ENCODE data around the gene FARS2. TPM values are rescaled to one million over a fixed set of nuclear protein-coding genes. Genes with fewer than 3 reads are reported as not detected.

FARS2 gene
- total and polyA plus RNA-seq, 2 of the 13 experiments (the other 11 are each of a cell fraction or from before 2014, with no cell fraction given) = 15.4 to 26.0 TPM

DNA sequence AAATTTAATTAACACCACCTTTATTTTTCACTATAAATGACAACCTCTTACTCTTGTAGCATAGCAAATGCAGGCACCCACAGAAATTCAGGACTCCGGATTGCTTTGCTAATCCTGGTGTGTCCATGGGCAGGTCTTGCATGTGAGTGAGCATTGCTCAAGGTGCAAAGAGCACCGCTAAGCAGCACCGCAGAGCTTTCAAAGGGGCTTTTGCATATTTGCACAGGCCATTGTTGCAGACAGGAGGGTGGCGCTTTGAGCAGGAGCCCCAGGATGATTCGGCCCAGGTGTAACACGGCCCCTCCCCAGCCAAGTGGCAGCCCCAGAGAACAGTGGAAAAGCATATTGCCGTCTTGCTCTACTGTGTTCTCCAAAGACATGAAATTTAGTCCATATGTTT is 452.2 kb downstream of the FARS2 start (continued):
- TF ChIP-seq, protein P1, sequence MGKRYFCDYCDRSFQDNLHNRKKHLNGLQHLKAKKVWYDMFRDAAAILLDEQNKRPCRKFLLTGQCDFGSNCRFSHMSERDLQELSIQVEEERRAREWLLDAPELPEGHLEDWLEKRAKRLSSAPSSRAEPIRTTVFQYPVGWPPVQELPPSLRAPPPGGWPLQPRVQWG (CRISPR knock-in tag; IDR thresholded peaks at IDR 0.05; ENCODE audit: borderline replicate concordance, low read depth) = no peak
- TF ChIP-seq SP4 (CRISPR knock-in tag; IDR thresholded peaks at IDR 0.05) (no peak), SAP130 (CRISPR knock-in tag; IDR thresholded peaks at IDR 0.05; ENCODE audit: low read depth) (peak; percentile 51), ZNF121 (CRISPR knock-in tag; IDR thresholded peaks at IDR 0.05) (peak; percentile 95), TEAD3 (CRISPR knock-in tag; optimal IDR thresholded peaks at IDR 0.05; ENCODE audit: borderline replicate concordance) (peak; percentile 91), ZNF160 (CRISPR knock-in tag; IDR thresholded peaks at IDR 0.05) (peak; percentile 78; the same call in 1 of the 2 replicates), SAFB2 (CRISPR knock-in tag; IDR thresholded peaks at IDR 0.05; ENCODE audit: borderline replicate concordance, low read depth) (no peak), SP1 (IDR thresholded peaks at IDR 0.05) (no peak), SP1 (CRISPR knock-in tag; IDR thresholded peaks at IDR 0.05) (no peak), HMG20A (CRISPR knock-in tag; IDR thresholded peaks at IDR 0.05; ENCODE audit: borderline replicate concordance) (0 out of 2 replicates have a peak, but pooled peaks have one; percentile 20), FOXJ3 (CRISPR knock-in tag; IDR thresholded peaks at IDR 0.05; ENCODE audit: borderline replicate concordance) (peak; percentile 88; the same call in 1 of the 2 replicates), NRL (CRISPR knock-in tag; IDR thresholded peaks at IDR 0.05; ENCODE audit: borderline replicate concordance) (no peak; the same call in 1 of the 2 replicates), SP2 (CRISPR knock-in tag; IDR thresholded peaks at IDR 0.05) (no peak), ZNF350 (CRISPR knock-in tag; IDR thresholded peaks at IDR 0.05; ENCODE audit: borderline replicate concordance, low read depth) (peak; percentile 67; the same call in 1 of the 2 replicates), GATAD2A (CRISPR knock-in tag; IDR thresholded peaks at IDR 0.05) (peak; percentile 90), TBL1XR1 (IDR thresholded peaks at IDR 0.05; ENCODE audit: borderline replicate concordance, low read length, partially characterized antibody) (no peak), PITX1 (CRISPR knock-in tag; IDR thresholded peaks at IDR 0.05) (peak; percentile 99), ZNF629 (CRISPR knock-in tag; conservative IDR thresholded peaks at IDR 0.05) (peak; percentile 48), ZNF292 (CRISPR knock-in tag; IDR thresholded peaks at IDR 0.05; ENCODE audit: borderline replicate concordance, low read depth) (peak; percentile 93; the same call in 1 of the 2 replicates), HMG20B (CRISPR knock-in tag; conservative IDR thresholded peaks at IDR 0.05) (peak; percentile 69; the same call in 1 of the 2 replicates)
- TF ChIP-seq, protein P2, sequence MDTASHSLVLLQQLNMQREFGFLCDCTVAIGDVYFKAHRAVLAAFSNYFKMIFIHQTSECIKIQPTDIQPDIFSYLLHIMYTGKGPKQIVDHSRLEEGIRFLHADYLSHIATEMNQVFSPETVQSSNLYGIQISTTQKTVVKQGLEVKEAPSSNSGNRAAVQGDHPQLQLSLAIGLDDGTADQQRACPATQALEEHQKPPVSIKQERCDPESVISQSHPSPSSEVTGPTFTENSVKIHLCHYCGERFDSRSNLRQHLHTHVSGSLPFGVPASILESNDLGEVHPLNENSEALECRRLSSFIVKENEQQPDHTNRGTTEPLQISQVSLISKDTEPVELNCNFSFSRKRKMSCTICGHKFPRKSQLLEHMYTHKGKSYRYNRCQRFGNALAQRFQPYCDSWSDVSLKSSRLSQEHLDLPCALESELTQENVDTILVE (CRISPR knock-in tag; IDR thresholded peaks at IDR 0.05) = no peak
- TF ChIP-seq, protein P3, sequence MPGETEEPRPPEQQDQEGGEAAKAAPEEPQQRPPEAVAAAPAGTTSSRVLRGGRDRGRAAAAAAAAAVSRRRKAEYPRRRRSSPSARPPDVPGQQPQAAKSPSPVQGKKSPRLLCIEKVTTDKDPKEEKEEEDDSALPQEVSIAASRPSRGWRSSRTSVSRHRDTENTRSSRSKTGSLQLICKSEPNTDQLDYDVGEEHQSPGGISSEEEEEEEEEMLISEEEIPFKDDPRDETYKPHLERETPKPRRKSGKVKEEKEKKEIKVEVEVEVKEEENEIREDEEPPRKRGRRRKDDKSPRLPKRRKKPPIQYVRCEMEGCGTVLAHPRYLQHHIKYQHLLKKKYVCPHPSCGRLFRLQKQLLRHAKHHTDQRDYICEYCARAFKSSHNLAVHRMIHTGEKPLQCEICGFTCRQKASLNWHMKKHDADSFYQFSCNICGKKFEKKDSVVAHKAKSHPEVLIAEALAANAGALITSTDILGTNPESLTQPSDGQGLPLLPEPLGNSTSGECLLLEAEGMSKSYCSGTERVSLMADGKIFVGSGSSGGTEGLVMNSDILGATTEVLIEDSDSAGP (CRISPR knock-in tag; IDR thresholded peaks at IDR 0.05; ENCODE audit: borderline replicate concordance) = peak; percentile 29
- TF ChIP-seq, protein P4, sequence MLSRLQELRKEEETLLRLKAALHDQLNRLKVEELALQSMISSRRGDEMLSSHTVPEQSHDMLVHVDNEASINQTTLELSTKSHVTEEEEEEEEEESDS (CRISPR knock-in tag; IDR thresholded peaks at IDR 0.05; ENCODE audit: borderline replicate concordance) = no peak
- TF ChIP-seq, protein P5, sequence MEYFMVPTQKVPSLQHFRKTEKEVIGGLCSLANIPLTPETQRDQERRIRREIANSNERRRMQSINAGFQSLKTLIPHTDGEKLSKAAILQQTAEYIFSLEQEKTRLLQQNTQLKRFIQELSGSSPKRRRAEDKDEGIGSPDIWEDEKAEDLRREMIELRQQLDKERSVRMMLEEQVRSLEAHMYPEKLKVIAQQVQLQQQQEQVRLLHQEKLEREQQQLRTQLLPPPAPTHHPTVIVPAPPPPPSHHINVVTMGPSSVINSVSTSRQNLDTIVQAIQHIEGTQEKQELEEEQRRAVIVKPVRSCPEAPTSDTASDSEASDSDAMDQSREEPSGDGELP (IDR thresholded peaks at IDR 0.05; ENCODE audit: borderline replicate concordance, low read depth) = peak; percentile 60; the same call in 1 of the 2 replicates

Measured in HepG2 (cell line).